Lung (tissue), 12 donors: Measurements from ENCODE around the gene ATP5ME. TPM values are rescaled to one million over a fixed set of nuclear protein-coding genes. Genes with fewer than 3 reads are reported as not detected.

ENCODE experiments used
- ATAC-seq: fragments of 200-7000 bp; cut with Tn5 transposase; one replicate; pipeline ENCODE4 v1.9.1; 2020; ENCODE audit warnings: moderate number of reproducible peaks; ENCODE audit not compliant: insufficient read depth, low FRiP score
- DNase-seq, 3 donors: peaks; one replicate each; pipeline ENCODE4 v3.0.0-alpha.2; 2013 to 2017
- H3K27ac ChIP-seq, 2 donors: one replicate each; pipeline ENCODE4 v1.5.1; 2013; ENCODE audit warnings: mild to moderate bottlenecking in 2 of 2, moderate library complexity in 2 of 2, control low read depth in 1 of 2, inconsistent platforms in 1 of 2, low read depth in 1 of 2, low read length in 1 of 2
- H3K27me3 ChIP-seq, 3 donors: one replicate each; pipeline ENCODE4 v1.5.1; 2013; ENCODE audit warnings: low read length in 2 of 3; ENCODE audit not compliant: control insufficient read depth in 3 of 3, insufficient read depth in 3 of 3
- H3K36me3 ChIP-seq, 4 donors: one replicate each; pipeline ENCODE4 v1.5.1; 2013; ENCODE audit warnings: low read length in 4 of 4, mild to moderate bottlenecking in 1 of 4, moderate library complexity in 1 of 4; ENCODE audit not compliant: control insufficient read depth in 4 of 4, insufficient read depth in 4 of 4
- H3K4me1 ChIP-seq, 5 donors: one replicate each; pipeline ENCODE4 v1.5.1; 2013; ENCODE audit warnings: low read length in 5 of 5, mild to moderate bottlenecking in 2 of 5, moderate library complexity in 1 of 5; ENCODE audit not compliant: control insufficient read depth in 5 of 5, insufficient read depth in 5 of 5
- H3K4me3 ChIP-seq: one replicate; pipeline ENCODE4 v1.5.1; 2013; ENCODE audit warnings: mild to moderate bottlenecking, control low read depth, moderate library complexity
- H3K9ac ChIP-seq, 2 donors: one replicate each; pipeline ENCODE4 v1.5.1; 2013; ENCODE audit warnings: low read length in 2 of 2, control low read depth in 1 of 2; ENCODE audit not compliant: insufficient read depth in 1 of 2
- H3K9me3 ChIP-seq, 4 donors: one replicate each; pipeline ENCODE4 v1.5.1; 2013; ENCODE audit warnings: low read length in 3 of 4, mild to moderate bottlenecking in 1 of 4, moderate library complexity in 1 of 4; ENCODE audit not compliant: control insufficient read depth in 4 of 4, insufficient read depth in 3 of 4
- CTCF ChIP-seq: IDR thresholded peaks from 2 replicates; pipeline ENCODE4 v1.5.1; 2012; ENCODE audit warnings: mild to moderate bottlenecking; ENCODE audit errors: control extremely low read depth, extremely low read depth
- WGBS, 2 donors: extraction: QIAGEN DNeasy Blood & Tissue Kit; methylation state at CpG; one replicate each; pipeline ENCODE4 v1.1.7; 2013; 5-methylcytosine and 5-hydroxymethylcytosine counted together
- polyA plus RNA-seq, 2 donors: library from polyadenylated mRNA; stranded (reverse); fragments of 200-250 nt; gene quantifications; one replicate each; pipeline ENCODE4 v1.2.1, GENCODE V29; 2013
- total RNA-seq, 2 donors: library from RNA; depleted of rRNA in 1 of 2; stranded (reverse); fragments of >200 nt in 1 of 2; gene quantifications; one replicate each; pipeline ENCODE4 v1.2.1, GENCODE V29; 2014 to 2021
- donor health status: control.
- donor health status: control.
- donor health status: Bipolar disorder and iron deficiency.
- donor health status: healthy.
- donor health status: DM: yes; HTN: yes; CAD: no.

ATP5ME gene
- total and polyA plus RNA-seq, 4 donors: 161 to 997 (median 262) TPM

- H3K27me3 ChIP-seq: peaks cover 0 to 38% (median 3%) of the 10 kb centered on the region in 3 donors
- WGBS, 2 donors: 65 to 75% methylated on average over 24 to 26 of the region's 26 CpGs
- DNase-seq: peak in 1 of 3 donors; percentile 10
- no peak for TF ChIP-seq CTCF
- no peak overlapping the region for H3K9ac ChIP-seq
- H3K27ac ChIP-seq: no peak overlapping the region
- no peak overlapping the region for H3K4me3 ChIP-seq
- H3K36me3 ChIP-seq: peaks cover 0 to 4% (median 0%) of the 10 kb centered on the region in 4 donors
- peaks cover 0 to 7% (median 0%) of the 10 kb centered on the region in 4 donors for H3K9me3 ChIP-seq
- no peak for ATAC-seq
- no peaks in the 10 kb centered on the region for H3K4me1 ChIP-seq
Measured at GRCh38 chr4:655464-656151, 18.5 kb downstream of the ATP5ME start.

GRCh38 chr4:654871-655463, 19.1 kb downstream of the ATP5ME start:
- TF ChIP-seq CTCF: no peak
- Histone ChIP-seq H3K27me3 (peaks cover 0 to 44% (median 3%) of the 10 kb centered on the region in 3 donors), H3K4me1 (no peaks in the 10 kb centered on the region), H3K9ac (no peak overlapping the region), H3K4me3 (no peak overlapping the region), H3K27ac (no peak overlapping the region), H3K36me3 (peaks cover 0 to 4% (median 0%) of the 10 kb centered on the region in 4 donors), H3K9me3 (peaks cover 0 to 7% (median 0%) of the 10 kb centered on the region in 4 donors)
- WGBS, 2 donors: 57 to 62% methylated on average over 16 to 17 of the region's 17 CpGs
- ATAC-seq: no peak
- peak in 1 of 3 donors; percentile 7 for DNase-seq

DNA sequence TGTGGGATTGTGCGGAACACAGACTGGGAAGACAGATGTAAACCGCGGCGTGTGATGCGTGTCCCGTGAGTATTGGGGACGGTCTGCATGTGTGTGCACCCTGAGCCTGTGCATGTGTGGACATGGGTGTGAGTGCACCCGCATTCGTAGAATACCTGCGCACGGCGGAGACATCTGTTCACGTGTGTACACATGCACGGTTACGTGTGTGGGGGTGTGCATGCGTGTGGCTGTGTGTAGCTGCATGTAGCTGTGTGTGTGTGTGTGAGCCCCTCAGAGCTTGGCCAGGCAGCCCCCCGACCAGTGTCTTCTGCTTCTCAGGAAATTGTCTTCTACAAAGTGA, 19.6 kb downstream of the ATP5ME start:
- DNase-seq (peak in 1 of 3 donors; percentile 11), ATAC-seq (no peak)
- Histone ChIP-seq H3K4me1 (no peaks in the 10 kb centered on the region), H3K36me3 (peaks cover 0 to 3% (median 0%) of the 10 kb centered on the region in 4 donors), H3K9me3 (peaks cover 0 to 7% (median 0%) of the 10 kb centered on the region in 4 donors), H3K27ac (no peak overlapping the region), H3K4me3 (no peak overlapping the region), H3K27me3 (peaks cover 0 to 48% (median 3%) of the 10 kb centered on the region in 3 donors), H3K9ac (no peak overlapping the region)
- TF ChIP-seq CTCF: no peak
- 92 to 95% methylated on average over 17 of the region's 17 CpGs for WGBS, 2 donors
